ENCODE results near the gene ERG. TPM values are rescaled to one million over a fixed set of nuclear protein-coding genes. Genes with fewer than 3 reads are reported as not detected.

Gene ERG
- total RNA-seq, 1 donor from 2014 or later = not detected

- Mint-ChIP-seq H3K36me3 (ENCODE audit: unreplicated experiment) (no peaks in the 10 kb centered on the region), H3K27me3 (ENCODE audit: unreplicated experiment) (peaks cover 2% of the 10 kb centered on the region)
Measured at GRCh38 chr21:38491536-38491935, 6.7 kb downstream of the ERG start.

GRCh38 chr21:38490411-38491020 is 7.8 kb downstream of the ERG start:
- TF ChIP-seq CTCF (IDR thresholded peaks at IDR 0.05; ENCODE audit: partially characterized antibody, unreplicated experiment) = no peak
- no peak for DNase-seq
- H3K36me3 Mint-ChIP-seq (ENCODE audit: unreplicated experiment) = no peaks in the 10 kb centered on the region
- peaks cover 2% of the 10 kb centered on the region for H3K27me3 Mint-ChIP-seq (ENCODE audit: unreplicated experiment)
- H3K4me3 Mint-ChIP-seq (ENCODE audit: unreplicated experiment) = no peak overlapping the region
- H3K4me1 Mint-ChIP-seq (ENCODE audit: low read depth, unreplicated experiment) = no peaks in the 10 kb centered on the region
- no peak overlapping the region for H3K27ac Mint-ChIP-seq (ENCODE audit: unreplicated experiment)
- H3K9me3 Mint-ChIP-seq (ENCODE audit: unreplicated experiment) = no peaks in the 10 kb centered on the region

More at GRCh38 chr21:38491536-38491935, 6.7 kb downstream of the ERG start:
- Mint-ChIP-seq H3K27ac (ENCODE audit: unreplicated experiment) (no peak overlapping the region), H3K4me1 (ENCODE audit: low read depth, unreplicated experiment) (no peaks in the 10 kb centered on the region), H3K9me3 (ENCODE audit: unreplicated experiment) (no peaks in the 10 kb centered on the region), H3K4me3 (ENCODE audit: unreplicated experiment) (no peak overlapping the region)
- no peak for TF ChIP-seq CTCF (IDR thresholded peaks at IDR 0.05; ENCODE audit: partially characterized antibody, unreplicated experiment)
- no peak for DNase-seq

- Mint-ChIP-seq H3K4me3 (ENCODE audit: unreplicated experiment) (no peak overlapping the region), H3K27me3 (ENCODE audit: unreplicated experiment) (peaks cover 2% of the 10 kb centered on the region), H3K4me1 (ENCODE audit: low read depth, unreplicated experiment) (no peaks in the 10 kb centered on the region), H3K36me3 (ENCODE audit: unreplicated experiment) (no peaks in the 10 kb centered on the region), H3K27ac (ENCODE audit: unreplicated experiment) (no peak overlapping the region), H3K9me3 (ENCODE audit: unreplicated experiment) (no peaks in the 10 kb centered on the region)
- DNase-seq = no peak
- TF ChIP-seq CTCF (IDR thresholded peaks at IDR 0.05; ENCODE audit: partially characterized antibody, unreplicated experiment) = no peak
Measured at GRCh38 chr21:38489729-38490128, 8.5 kb downstream of the ERG start.

- H3K9me3 Mint-ChIP-seq (ENCODE audit: unreplicated experiment) = no peaks in the 10 kb centered on the region
- H3K27me3 Mint-ChIP-seq (ENCODE audit: unreplicated experiment) = peaks cover 2% of the 10 kb centered on the region
- H3K4me1 Mint-ChIP-seq (ENCODE audit: low read depth, unreplicated experiment) = no peaks in the 10 kb centered on the region
Measured at GRCh38 chr21:38489271-38489652, 9.0 kb downstream of the ERG start.

More at GRCh38 chr21:38489271-38489652, 9.0 kb downstream of the ERG start:
- no peak for TF ChIP-seq CTCF (IDR thresholded peaks at IDR 0.05; ENCODE audit: partially characterized antibody, unreplicated experiment)
- DNase-seq = no peak
- Mint-ChIP-seq H3K36me3 (ENCODE audit: unreplicated experiment) (no peaks in the 10 kb centered on the region), H3K27ac (ENCODE audit: unreplicated experiment) (no peak overlapping the region), H3K4me3 (ENCODE audit: unreplicated experiment) (no peak overlapping the region)
